Ovary (tissue), 9 donors: ENCODE data around the gene ADAM11. TPM values are rescaled to one million over a fixed set of nuclear protein-coding genes. Genes with fewer than 3 reads are reported as not detected.

Experiments used
- DNase-seq, 5 donors: peaks; one replicate each; pipeline ENCODE4 v3.0.0-alpha.2; 2019 to 2020
- H3K27ac ChIP-seq, 2 donors: fragments of 200-600 bp; one replicate each; pipeline versions ENCODE4 v1.5.1 to v1.8.0; 2019 to 2022
- H3K27me3 ChIP-seq: fragments of 200-600 bp; one replicate; pipeline ENCODE4 v1.8.0; 2022
- H3K36me3 ChIP-seq: fragments of 200-600 bp; sonication (generic); one replicate; pipeline ENCODE4 v1.5.1; 2019
- H3K4me1 ChIP-seq: one replicate; pipeline ENCODE4 v1.8.1; 2013; ENCODE audit warnings: mild to moderate bottlenecking, moderate library complexity; ENCODE audit not compliant: insufficient read depth
- H3K4me3 ChIP-seq: fragments of 200-600 bp; sonication (generic); one replicate; pipeline ENCODE4 v1.5.1; 2017
- H3K9me3 ChIP-seq, 2 donors: fragments of 200-600 bp in 1 of 2; sonication (generic) in 1 of 2; one replicate each; pipeline versions ENCODE4 v1.5.1 to v1.8.1; 2013 to 2019; ENCODE audit warnings: mild to moderate bottlenecking in 1 of 2, moderate library complexity in 1 of 2
- CTCF ChIP-seq, 3 donors: fragments of 450-650 bp in 2 of 3; fragments of 200-600 bp in 1 of 3; IDR thresholded peaks; one replicate each; pipeline versions ENCODE4 v1.5.1 to v1.8.0; 2016 to 2022; ENCODE audit warnings: antibody characterized with exemption in 3 of 3, mild to moderate bottlenecking in 1 of 3
- EP300 ChIP-seq: sonication (generic); formaldehyde crosslinking; IDR thresholded peaks from one replicate; pipeline ENCODE4 v1.6.1; 2017; ENCODE audit warnings: antibody characterized with exemption
- POLR2A ChIP-seq: fragments of 450-650 bp; IDR thresholded peaks from one replicate; pipeline ENCODE4 v1.6.1; 2017; ENCODE audit warnings: antibody characterized with exemption, mild to moderate bottlenecking, moderate library complexity
- WGBS, 3 donors: extraction: QIAGEN DNeasy Blood & Tissue Kit in 1 of 3; methylation state at CpG; one replicate each; pipeline versions ENCODE4 v1.1.5 to v1.1.7; 2013 to 2017; 5-methylcytosine and 5-hydroxymethylcytosine counted together
- intact Hi-C, 4 donors: fragments of 100-400 bp; cut with DNase I; formaldehyde crosslinking; loops; one replicate each; pipeline versions ENCODE4 v1.11.0 to v1.15.1; 2022 to 2023
- polyA plus RNA-seq, 2 donors: library from polyadenylated mRNA; stranded (reverse); fragments of 200-250 nt in 1 of 2; fragments of 350-450 nt in 1 of 2; fragmentation: Illumina TruSeq in 1 of 2; extraction: RNeasy Lipid Tissue Mini Kit (QIAGEN cat#74804) in 1 of 2; gene quantifications; one replicate each; pipeline ENCODE4 v1.2.3, GENCODE V29; 2013 to 2014
- total RNA-seq, 7 donors: library from RNA; depleted of rRNA in 2 of 7; stranded (reverse); fragments of >200 nt in 2 of 7; fragmentation: NEBNext Ultra II Directional in 3 of 7; extraction: Animal tissue kit (Norgen Biotek cat#: 25700) in 3 of 7; gene quantifications; one replicate each; pipeline versions ENCODE4 v1.1.0 to v1.2.4, GENCODE V29; 2016 to 2023
- donor health status: DM: no; HTN: no; CAD: no; lungs with moderate emphysema.
- donor health status: DM: no; HTN: no; CAD: no.
- donor health status: Bipolar disorder and iron deficiency.
- donor health status: DM: yes; HTN: yes; CAD: no.
- donor health status: DM: no; HTN: no; CAD: no.
- donor health status: DM: yes; HTN: yes; CAD: no.

Gene ADAM11
- total and polyA plus RNA-seq, 9 donors, result 0.12 to 2.3 (median 1.1) TPM

GRCh38 chr17:44780845-44781480, 22.2 kb downstream of the ADAM11 start:
- no peaks in the 10 kb centered on the region for H3K36me3 ChIP-seq
- TF ChIP-seq CTCF (IDR thresholded peaks at IDR 0.05) (no peak), EP300 (no peak), POLR2A (no peak)
- H3K27ac ChIP-seq, result no peak overlapping the region
- H3K27me3 ChIP-seq, result no peaks in the 10 kb centered on the region
- no peaks in the 10 kb centered on the region for H3K9me3 ChIP-seq
- intact Hi-C loops, result loop anchor here in 1 of 4 donors (5.0 kb wide), 1 partner anchor 346 kb away; no protein-coding TSS in a partner anchor
- H3K4me3 ChIP-seq, result no peak overlapping the region
- 90 to 96% (median 92%) methylated on average over 11 to 14 of the region's 14 CpGs for WGBS, 3 donors
- DNase-seq, result no peak
- H3K4me1 ChIP-seq, result no peaks in the 10 kb centered on the region

GRCh38 chr17:44781551-44782325, 22.9 kb downstream of the ADAM11 start:
- no peaks in the 10 kb centered on the region for H3K36me3 ChIP-seq
- no peaks in the 10 kb centered on the region for H3K9me3 ChIP-seq
- TF ChIP-seq CTCF (IDR thresholded peaks at IDR 0.05) (no peak), POLR2A (no peak)
- H3K27ac ChIP-seq, result peak overlapping the region in 1 of 2 donors; percentile 16
- 34 to 47% (median 43%) methylated on average over 17 of the region's 17 CpGs for WGBS, 3 donors
- intact Hi-C loops, result loop anchor here in 1 of 4 donors (5.0 kb wide), 1 partner anchor 346 kb away; no protein-coding TSS in a partner anchor
- H3K4me3 ChIP-seq, result no peak overlapping the region
- peak in 2 of 5 donors; percentile 33 to 55 for DNase-seq
- no peaks in the 10 kb centered on the region for H3K4me1 ChIP-seq
- H3K27me3 ChIP-seq, result no peaks in the 10 kb centered on the region

GRCh38 chr17:44782326-44782850, 23.6 kb downstream of the ADAM11 start:
- peak in 1 of 5 donors; percentile 19 for DNase-seq
- Histone ChIP-seq H3K36me3 (no peaks in the 10 kb centered on the region), H3K9me3 (no peaks in the 10 kb centered on the region), H3K27me3 (no peaks in the 10 kb centered on the region), H3K27ac (no peak overlapping the region), H3K4me3 (no peak overlapping the region), H3K4me1 (no peaks in the 10 kb centered on the region)
- 22 to 24% (median 23%) methylated on average over 11 of the region's 11 CpGs for WGBS, 3 donors
- no peak for TF ChIP-seq CTCF (IDR thresholded peaks at IDR 0.05)
- TF ChIP-seq EP300, result no peak
- no peak for TF ChIP-seq POLR2A
- intact Hi-C loops, result loop anchor here in 1 of 4 donors (5.0 kb wide), 1 partner anchor 345 kb away; no protein-coding TSS in a partner anchor

GRCh38 chr17:44785921-44786320, 27.1 kb downstream of the ADAM11 start:
- peak in 1 of 5 donors; percentile 22 for DNase-seq
- Histone ChIP-seq H3K27me3 (no peaks in the 10 kb centered on the region), H3K9me3 (no peaks in the 10 kb centered on the region), H3K27ac (no peak overlapping the region), H3K4me3 (no peak overlapping the region), H3K4me1 (no peaks in the 10 kb centered on the region), H3K36me3 (no peaks in the 10 kb centered on the region)
- intact Hi-C loops, result no loop called here
- WGBS, 3 donors, result 85 to 90% (median 86%) methylated on average over 7 of the region's 7 CpGs
- TF ChIP-seq CTCF (IDR thresholded peaks at IDR 0.05), result no peak
- no peak for TF ChIP-seq POLR2A
- no peak for TF ChIP-seq EP300
